GM12875 (cell line): Measurements from ENCODE around the gene SNRPD3.
"Not testable (repeated sequence)": the region's sequence is repeated elsewhere in the genome, so short reads cannot be mapped to it uniquely, and the experiment has no call there.

Source experiments
- H3K4me3 ChIP-seq: one replicate; pipeline ENCODE4 v1.5.1; 2011; ENCODE audit warnings: low read depth, low read length, control low read depth
- CTCF ChIP-seq: IDR thresholded peaks from 2 replicates; pipeline ENCODE4 v1.5.1; 2011; ENCODE audit warnings: low read depth, mild to moderate bottlenecking, control low read depth, inconsistent platforms, low read length, moderate library complexity, borderline replicate concordance; ENCODE audit not compliant: insufficient read depth

The SNRPD3 gene

GRCh38 chr22:24548812-24549211 lies 7.0 kb upstream of the SNRPD3 start:
- H3K4me3 ChIP-seq: no peak overlapping the region
- TF ChIP-seq CTCF: no peak

GRCh38 chr22:24550028-24550901 lies 5.5 kb upstream of the SNRPD3 start:
- no peak overlapping the region for H3K4me3 ChIP-seq

GRCh38 chr22:24550902-24551435 lies 4.8 kb upstream of the SNRPD3 start:
- no peak for TF ChIP-seq CTCF
- H3K4me3 ChIP-seq: no peak overlapping the region

More at GRCh38 chr22:24550028-24550901, 5.5 kb upstream of the SNRPD3 start:
- no peak for TF ChIP-seq CTCF

GRCh38 chr22:24552503-24553286 lies 3.1 kb upstream of the SNRPD3 start:
- not testable (repeated sequence) for H3K4me3 ChIP-seq

GRCh38 chr22:24553597-24554312 lies 2.0 kb upstream of the SNRPD3 start:
- no peak for TF ChIP-seq CTCF
- H3K4me3 ChIP-seq: peak overlapping the region; percentile 93

GRCh38 chr22:24554313-24555164 lies 1.3 kb upstream of the SNRPD3 start, which contains the start of gene GUCD1:
Gene GUCD1 (minus strand): TSS chr22:24555138. CDS start chr22:24554991, 147 bp downstream.
- no peak for TF ChIP-seq CTCF

More at GRCh38 chr22:24554313-24555164, 1.3 kb upstream of the SNRPD3 start, which contains the start of gene GUCD1:
- peak within 1 kb of the TSS; percentile 93 for H3K4me3 ChIP-seq
